ENCODE measurements around the gene STX5. TPM values are rescaled to one million over a fixed set of nuclear protein-coding genes. Genes with fewer than 3 reads are reported as not detected.

The STX5 gene
- total and polyA plus RNA-seq, 9 of the 15 experiments (the other 6 are each of a cell fraction or from before 2014, with no cell fraction given): 2.8 to 28.6 (median 23.7) TPM

GRCh38 chr11:62839050-62839945 lies 7.4 kb upstream of the STX5 start, which contains the start of gene WDR74 (continued):
- peak; percentile 61; the same call in 1 of the 2 replicates for TF ChIP-seq TCF7 (IDR thresholded peaks at IDR 0.05; ENCODE audit: borderline replicate concordance)

- WGBS (ENCODE audit: insufficient coverage, low coverage, missing lambda C conversion rate): 74% methylated on average over 7 of the region's 8 CpGs
These were observed 3.5 kb upstream of the STX5 start for GRCh38 chr11:62835336-62835735.

More at GRCh38 chr11:62835336-62835735, 3.5 kb upstream of the STX5 start:
- Histone ChIP-seq H3K9me1 (ENCODE audit: control insufficient read depth, insufficient read depth, low read length) (no peaks in the 10 kb centered on the region), H2AFZ (ENCODE audit: low read depth, low read length) (no peak overlapping the region), H3K4me3 (no peak overlapping the region), H3K4me1 (replicated peaks in 1 of 2; ENCODE audit: control insufficient read depth in 2 of 2, insufficient read depth in 2 of 2, low read length in 2 of 2) (peaks cover 6 to 27% of the 10 kb centered on the region in 2 experiments; a peak in 4 of 5 replicates), H3K9me3 (replicated peaks; ENCODE audit: control insufficient read depth, insufficient read depth, low read depth, low read length) (no peaks in the 10 kb centered on the region), H3K79me2 (ENCODE audit: control insufficient read depth, insufficient read depth, low read length) (peaks cover 60% of the 10 kb centered on the region), H3K27me3 (ENCODE audit: control insufficient read depth in 2 of 2, insufficient read depth in 2 of 2, low read length in 2 of 2) (no peaks in the 10 kb centered on the region), H3K9ac (ENCODE audit: insufficient read depth in 1 of 2, low read depth in 2 of 2, low read length in 2 of 2) (peak overlapping the region in 1 of 2 experiments; percentile 11; a peak in 1 of 4 replicates), H4K20me1 (replicated peaks; ENCODE audit: control insufficient read depth, insufficient read depth, low read length) (peaks cover 5% of the 10 kb centered on the region; the same call in 1 of the 2 replicates), H3K27ac (ENCODE audit: extremely low read depth, low read depth, low read length) (no peak overlapping the region), H3K4me2 (ENCODE audit: insufficient read depth, low read length) (no peak overlapping the region), H3K36me3 (ENCODE audit: control insufficient read depth, insufficient read depth, low read length) (peaks cover 57% of the 10 kb centered on the region)
- no TSS peak for BruUV-seq (replicated peaks)
- intact Hi-C loops (cut with micrococcal nuclease): no loop called here
- FAIRE-seq: no peak
- TF ChIP-seq PHTF2 (CRISPR knock-in tag; IDR thresholded peaks at IDR 0.05) (no peak), RBFOX2 (IDR thresholded peaks at IDR 0.05; ENCODE audit: low read depth, low read length) (0 out of 2 replicates have a peak, but pooled peaks have one; percentile 32)
- in situ Hi-C loops (cut with MboI): no loop called here
- ChIA-PET POLR2A (interaction anchor here (0.8 to 4.4 kb wide), 4 partner anchors 17 to 234 kb away, joined by 3 to 53 read pairs (median 3); partner anchors contain the start of gene MTA2), CTCF (ENCODE audit: low intra/inter-chr PET ratio) (no interaction called here)
- no peak for DNase-seq (ENCODE audit: extremely low read depth in 1 of 4, low spot score in 3 of 4)
- no peak for ATAC-seq

Data from K562 (cell line).